NK-92 (cell line): ENCODE measurements around the gene NOTCH2NLA.
"Not testable (repeated sequence)": the region's sequence is repeated elsewhere in the genome, so short reads cannot be mapped to it uniquely, and the experiment has no call there.

Experiments
- DNase-seq: peaks from one replicate; lab custom pipeline; 2025; ENCODE audit not compliant: unreplicated experiment; lab: John Stamatoyannopoulos, UW

NOTCH2NLA gene

GRCh38 chr1:146228710-146229477, at the start of gene NOTCH2NLA:
Gene NOTCH2NLA, minus strand, starts transcription at chr1:146229021. Its CDS starts 39,684 bp downstream, at chr1:146189337.
- DNase-seq = not testable (repeated sequence)

DNA sequence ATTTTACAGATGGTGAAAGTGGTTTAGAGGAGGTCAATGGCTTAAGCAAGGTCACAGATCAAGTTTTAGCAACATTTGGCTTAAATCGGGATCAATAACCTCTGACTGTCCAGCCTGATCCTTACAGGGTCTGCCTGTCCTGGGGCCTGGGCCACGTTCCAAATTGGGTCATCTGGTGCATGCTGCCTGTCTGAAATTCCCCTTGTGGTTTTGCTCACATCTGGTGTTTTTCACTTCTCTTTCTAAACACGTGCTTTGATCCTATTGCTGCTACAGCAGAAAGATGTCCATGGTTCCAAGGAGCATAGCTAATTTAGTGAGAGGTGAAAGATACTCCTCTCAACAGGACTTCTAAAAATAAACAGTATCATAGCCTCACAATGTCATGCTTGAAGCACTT, 49.5 kb upstream of the NOTCH2NLA start:
- DNase-seq = not testable (repeated sequence)

DNA sequence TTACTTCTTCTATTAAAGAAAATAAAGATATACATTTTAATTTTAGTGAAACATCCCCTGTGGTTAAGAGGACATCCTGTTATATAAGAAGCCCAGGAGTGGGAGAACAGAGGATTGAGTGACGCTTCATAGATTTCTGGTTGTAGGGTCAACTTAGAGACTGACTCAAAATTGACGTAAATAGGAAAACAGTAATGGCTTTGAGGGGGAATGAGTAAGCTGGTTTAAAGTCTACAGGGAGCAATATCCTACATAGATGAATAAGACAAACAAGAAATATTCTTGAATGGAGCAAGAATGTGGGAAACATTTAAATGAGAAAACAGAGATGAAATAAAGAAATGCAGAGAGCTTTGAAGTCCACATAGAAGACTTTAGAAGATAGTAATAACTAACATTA, 48.3 kb upstream of the NOTCH2NLA start:
- DNase-seq = not testable (repeated sequence)

GRCh38 chr1:146274083-146274482, 45.3 kb upstream of the NOTCH2NLA start:
- not testable (repeated sequence) for DNase-seq

DNA sequence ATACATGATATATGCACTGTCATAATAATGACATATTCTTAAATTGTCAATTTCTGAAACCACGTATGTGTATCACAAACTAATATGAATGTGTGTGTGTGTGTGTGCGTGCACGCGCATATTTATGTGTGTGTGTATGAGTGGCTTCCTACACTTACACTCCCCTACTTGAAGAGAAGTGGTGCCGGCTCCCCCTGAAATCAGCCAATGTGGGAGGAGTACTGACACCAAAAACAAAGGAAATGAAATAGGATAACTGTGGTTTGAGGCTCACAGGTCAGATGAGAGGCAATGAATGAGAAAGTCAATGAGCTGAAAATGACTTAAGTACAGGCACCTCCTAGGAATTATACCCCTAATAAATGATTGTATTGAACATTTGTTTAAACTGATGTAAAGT, 44.4 kb upstream of the NOTCH2NLA start:
- DNase-seq = not testable (repeated sequence)

DNA sequence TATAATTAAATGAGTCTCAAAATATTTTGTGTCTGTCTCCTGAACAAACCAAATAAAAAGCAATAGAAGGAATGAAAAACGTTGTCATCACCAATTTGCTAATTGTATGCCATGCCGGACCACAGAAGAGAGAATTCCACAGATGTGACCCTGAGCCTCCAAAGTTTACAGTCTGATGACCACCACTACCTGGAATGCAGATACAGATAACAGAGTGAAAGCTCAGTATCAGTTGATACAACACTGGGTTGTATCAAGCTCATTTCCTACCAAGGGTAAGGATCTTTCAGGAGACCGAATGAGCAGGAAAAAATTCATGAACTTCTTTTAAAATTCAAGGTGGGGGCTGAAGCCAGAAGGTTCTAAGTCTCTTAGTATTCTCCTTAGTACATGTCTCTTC, 43.9 kb upstream of the NOTCH2NLA start:
- DNase-seq = not testable (repeated sequence)

GRCh38 chr1:146271977-146272376, 43.2 kb upstream of the NOTCH2NLA start:
- DNase-seq = not testable (repeated sequence)

DNA sequence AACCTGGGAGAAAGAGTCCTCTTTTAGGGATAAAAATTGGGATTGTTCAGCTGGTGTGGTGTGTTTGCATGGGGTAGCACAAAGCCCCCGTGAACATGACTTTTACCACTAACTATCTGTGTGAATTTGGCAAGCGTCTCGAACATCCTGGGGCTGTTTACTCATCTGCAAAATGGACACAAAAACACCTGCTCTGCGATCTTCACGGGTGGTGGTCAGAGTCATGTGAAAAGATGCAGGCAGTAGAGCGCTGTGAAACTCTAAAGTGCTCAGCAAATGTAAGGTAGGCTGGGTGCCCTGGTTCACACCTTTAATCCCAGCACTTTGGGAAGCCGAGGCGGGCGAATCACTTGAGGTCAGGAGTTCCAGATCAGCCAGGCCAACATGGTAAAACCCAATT, 41.3 kb upstream of the NOTCH2NLA start:
- DNase-seq = not testable (repeated sequence)

DNA sequence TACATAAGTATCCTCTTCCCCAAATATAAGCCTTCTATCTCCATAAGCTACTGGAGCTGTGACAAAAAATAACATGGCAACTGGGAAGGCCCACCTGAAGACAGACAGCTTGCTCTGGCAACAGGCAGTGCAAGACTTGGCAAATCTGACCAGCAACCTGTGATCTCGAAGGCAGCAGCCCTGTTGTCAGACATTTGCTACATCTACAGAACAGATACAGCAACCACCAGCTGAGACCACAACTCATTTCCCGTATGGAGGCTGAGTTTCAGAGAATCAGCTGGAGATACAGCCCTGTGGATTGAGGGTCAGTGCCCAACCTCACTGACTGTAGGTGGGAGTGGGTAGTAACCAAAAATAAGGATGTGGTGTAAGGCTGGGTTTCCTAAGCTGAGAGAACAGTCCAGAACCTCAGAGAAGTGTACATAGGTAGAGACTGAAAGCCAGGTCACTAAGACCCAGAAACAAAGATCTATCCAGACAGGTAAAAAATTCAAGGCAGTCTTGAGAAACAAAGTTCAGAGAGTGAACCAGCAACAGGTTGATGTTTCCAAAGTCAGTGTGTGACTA, 37.4 kb upstream of the NOTCH2NLA start:
- DNase-seq = not testable (repeated sequence)

DNA sequence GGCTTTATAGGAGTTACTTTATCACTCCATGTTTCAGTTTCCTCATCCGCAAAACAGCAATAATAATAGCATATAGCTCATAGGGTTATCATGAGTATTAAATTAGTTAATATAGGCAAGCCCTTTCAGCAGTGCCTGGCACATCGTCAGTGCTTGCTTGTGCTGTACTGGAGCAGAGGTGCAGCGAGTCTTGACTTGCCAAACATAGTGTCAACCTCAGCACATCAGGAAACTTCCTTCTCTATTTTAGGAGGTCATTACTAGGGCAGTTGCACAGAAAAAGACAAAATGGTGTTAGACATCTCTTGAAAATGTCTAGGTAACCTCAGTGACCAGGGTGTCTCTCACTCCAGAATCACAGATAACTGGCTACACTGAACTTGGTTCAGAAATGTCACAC, 35.9 kb upstream of the NOTCH2NLA start:
- DNase-seq = not testable (repeated sequence)

GRCh38 chr1:146260006-146260730, 31.3 kb upstream of the NOTCH2NLA start:
- not testable (repeated sequence) for DNase-seq

GRCh38 chr1:146257992-146258552, 29.3 kb upstream of the NOTCH2NLA start:
- DNase-seq = not testable (repeated sequence)

GRCh38 chr1:146254569-146255197, 25.9 kb upstream of the NOTCH2NLA start:
- DNase-seq = not testable (repeated sequence)

DNA sequence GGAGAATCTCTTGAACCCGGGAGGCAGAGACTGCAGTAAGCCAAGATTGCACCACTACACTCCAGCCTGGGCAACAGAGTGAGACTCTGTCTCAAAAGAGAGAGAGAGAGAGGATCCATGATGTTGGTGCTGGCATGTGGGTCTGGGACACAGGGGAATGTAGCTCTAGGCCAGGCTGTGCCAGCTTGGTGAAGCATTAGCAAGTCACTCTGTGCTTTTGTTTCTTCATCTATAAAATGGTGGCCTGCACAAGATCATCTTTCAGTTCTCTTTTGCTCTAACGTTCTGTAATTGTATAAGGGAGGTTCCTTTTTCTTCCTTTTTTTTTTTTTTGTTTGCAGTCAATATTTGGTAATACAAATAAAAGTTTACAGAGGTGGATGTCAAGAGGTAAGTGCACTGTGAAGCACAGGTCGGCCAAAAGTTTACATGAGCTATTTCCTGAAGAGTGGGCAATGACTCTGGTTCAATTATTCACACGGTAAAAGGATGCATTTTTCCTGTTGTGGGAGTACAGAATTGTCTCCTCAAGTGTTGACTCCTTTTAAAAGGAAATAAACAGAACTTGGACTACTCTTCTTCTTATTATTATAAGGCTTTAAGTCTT, 24.5 kb upstream of the NOTCH2NLA start:
- not testable (repeated sequence) for DNase-seq

DNA sequence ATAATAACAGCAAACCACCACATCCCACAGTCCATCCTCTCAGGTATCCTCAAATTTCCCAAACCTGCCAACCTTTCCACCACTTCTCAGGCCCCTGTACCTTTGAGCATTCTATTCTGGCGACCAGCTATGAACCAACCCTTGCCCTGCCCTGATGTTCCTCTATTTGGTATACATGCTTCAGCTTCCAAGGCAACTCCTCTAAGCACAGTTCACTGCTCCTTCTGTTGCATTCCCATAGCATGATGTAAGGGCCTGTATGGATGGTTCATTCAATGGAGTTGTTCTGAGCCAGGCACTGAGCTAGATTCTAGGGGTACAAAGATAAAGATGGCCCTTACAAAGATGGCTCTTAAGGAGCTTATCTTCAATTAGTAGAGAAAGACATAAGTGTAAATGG, 22.7 kb upstream of the NOTCH2NLA start:
- not testable (repeated sequence) for DNase-seq

DNA sequence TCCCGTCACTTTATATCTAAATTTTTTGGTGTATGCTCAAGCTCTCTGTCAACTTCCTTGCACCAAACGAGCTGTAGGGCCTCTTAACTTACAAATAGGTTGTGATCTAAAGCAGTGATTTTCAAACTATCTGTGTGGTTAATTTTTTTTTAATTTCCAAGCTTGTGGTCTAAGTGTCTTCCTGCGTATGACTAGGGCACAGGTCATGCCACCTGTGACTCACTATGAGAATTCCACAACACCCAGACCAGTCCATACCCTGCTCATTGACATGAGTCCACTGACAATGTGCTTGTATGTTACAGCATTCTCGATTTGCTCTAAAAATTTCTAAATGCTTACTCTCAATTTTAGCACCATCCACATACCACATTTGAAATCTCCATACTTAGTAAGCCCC, 19.8 kb upstream of the NOTCH2NLA start:
- not testable (repeated sequence) for DNase-seq

- not testable (repeated sequence) for DNase-seq
Measured at GRCh38 chr1:146236626-146237025, 7.8 kb upstream of the NOTCH2NLA start.

DNA sequence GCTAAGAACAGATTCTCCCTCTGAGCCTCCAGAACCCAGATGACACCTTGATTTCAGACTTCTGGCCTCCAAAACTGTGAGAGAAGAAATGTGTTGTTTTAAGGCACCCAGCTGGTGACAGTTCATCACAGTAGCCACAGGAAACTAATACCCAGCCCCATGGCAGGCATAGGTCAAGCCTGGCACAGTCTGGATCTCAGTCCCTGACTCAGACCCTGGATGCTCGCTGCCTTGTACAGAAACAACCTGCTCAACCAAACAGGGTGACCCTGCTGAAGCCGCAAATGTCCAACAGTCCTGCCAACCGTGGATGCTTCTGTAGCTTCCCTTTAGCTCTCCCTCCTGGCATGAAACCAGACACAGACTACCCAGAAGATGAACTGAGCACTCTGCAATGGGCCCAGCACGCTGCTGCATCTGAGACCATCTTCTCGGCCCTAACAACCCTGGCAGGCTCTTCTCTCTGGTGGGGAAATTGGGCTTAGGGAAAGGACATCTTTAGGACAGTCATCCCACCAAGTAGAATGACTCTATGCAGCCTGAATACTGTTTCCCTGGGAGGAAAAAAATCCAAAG, 7.3 kb upstream of the NOTCH2NLA start:
- not testable (repeated sequence) for DNase-seq

- DNase-seq = not testable (repeated sequence)
Measured at GRCh38 chr1:146228144-146228682, 608 bp downstream of the NOTCH2NLA start.

GRCh38 chr1:146174531-146174930, 54.3 kb downstream of the NOTCH2NLA start:
- DNase-seq = not testable (repeated sequence)
